Transverse colon (tissue), 4 donors: ENCODE data around the gene MLH3.

ENCODE experiments used
- POLR2AphosphoS5 ChIP-seq, 3 donors: sonication (generic); formaldehyde crosslinking; IDR thresholded peaks; one replicate each; pipeline ENCODE4 v1.6.1; 2016; ENCODE audit warnings: antibody characterized with exemption in 3 of 3
- TF ChIP-seq, protein P1 (sequence below), 5 experiments: fragments of 200-600 bp in 3 of 5; fragments of 450-650 bp in 2 of 5; sonication (generic) in 3 of 5; IDR thresholded peaks; 1 replicate in 2 of 5; 2 replicates in 3 of 5; pipeline ENCODE4 v1.5.1; 2016 to 2017; ENCODE audit warnings: antibody characterized with exemption in 5 of 5, inconsistent platforms in 3 of 5, mild to moderate bottlenecking in 2 of 5, moderate library complexity in 1 of 5

DNA sequence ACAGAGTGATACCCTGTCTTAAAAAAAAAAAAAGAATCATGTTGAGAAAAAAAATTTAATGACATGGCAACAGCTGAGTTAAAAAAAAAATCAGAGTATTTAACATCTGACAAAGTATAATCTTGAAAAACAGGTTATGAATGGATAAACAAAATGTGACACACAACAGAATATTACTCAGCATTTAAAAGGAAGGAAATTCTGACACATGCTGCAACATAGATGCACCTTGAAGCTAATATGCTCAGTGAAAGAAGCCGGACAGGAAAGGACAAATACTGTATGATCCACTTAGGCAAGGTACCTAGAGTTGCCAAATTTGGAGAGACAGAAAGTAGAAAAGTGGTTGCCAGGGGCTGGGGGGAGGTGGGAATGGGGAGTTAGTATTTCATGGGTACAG is 67.9 kb downstream of the MLH3 start:
- TF ChIP-seq, protein P1, sequence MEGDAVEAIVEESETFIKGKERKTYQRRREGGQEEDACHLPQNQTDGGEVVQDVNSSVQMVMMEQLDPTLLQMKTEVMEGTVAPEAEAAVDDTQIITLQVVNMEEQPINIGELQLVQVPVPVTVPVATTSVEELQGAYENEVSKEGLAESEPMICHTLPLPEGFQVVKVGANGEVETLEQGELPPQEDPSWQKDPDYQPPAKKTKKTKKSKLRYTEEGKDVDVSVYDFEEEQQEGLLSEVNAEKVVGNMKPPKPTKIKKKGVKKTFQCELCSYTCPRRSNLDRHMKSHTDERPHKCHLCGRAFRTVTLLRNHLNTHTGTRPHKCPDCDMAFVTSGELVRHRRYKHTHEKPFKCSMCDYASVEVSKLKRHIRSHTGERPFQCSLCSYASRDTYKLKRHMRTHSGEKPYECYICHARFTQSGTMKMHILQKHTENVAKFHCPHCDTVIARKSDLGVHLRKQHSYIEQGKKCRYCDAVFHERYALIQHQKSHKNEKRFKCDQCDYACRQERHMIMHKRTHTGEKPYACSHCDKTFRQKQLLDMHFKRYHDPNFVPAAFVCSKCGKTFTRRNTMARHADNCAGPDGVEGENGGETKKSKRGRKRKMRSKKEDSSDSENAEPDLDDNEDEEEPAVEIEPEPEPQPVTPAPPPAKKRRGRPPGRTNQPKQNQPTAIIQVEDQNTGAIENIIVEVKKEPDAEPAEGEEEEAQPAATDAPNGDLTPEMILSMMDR (IDR thresholded peaks at IDR 0.05) = no peak
- TF ChIP-seq POLR2AphosphoS5 (IDR thresholded peaks at IDR 0.05) = no peak
